HG03354 (cell line): ENCODE results near the gene AAR2.

ENCODE experiments used
- ATAC-seq: cut with Tn5 transposase; IDR thresholded peaks from one replicate; pipeline ENCODE4 v1.9.1; 2021; ENCODE audit warnings: mild to moderate bottlenecking; ENCODE audit not compliant: unreplicated experiment, poor library complexity, severe bottlenecking

The AAR2 gene

GRCh38 chr20:36235892-36236785, at the start of gene AAR2:
Gene AAR2 (plus strand): TSS chr20:36236478. CDS start chr20:36239869, 3,391 bp downstream.
- peak; percentile 88 for ATAC-seq

DNA sequence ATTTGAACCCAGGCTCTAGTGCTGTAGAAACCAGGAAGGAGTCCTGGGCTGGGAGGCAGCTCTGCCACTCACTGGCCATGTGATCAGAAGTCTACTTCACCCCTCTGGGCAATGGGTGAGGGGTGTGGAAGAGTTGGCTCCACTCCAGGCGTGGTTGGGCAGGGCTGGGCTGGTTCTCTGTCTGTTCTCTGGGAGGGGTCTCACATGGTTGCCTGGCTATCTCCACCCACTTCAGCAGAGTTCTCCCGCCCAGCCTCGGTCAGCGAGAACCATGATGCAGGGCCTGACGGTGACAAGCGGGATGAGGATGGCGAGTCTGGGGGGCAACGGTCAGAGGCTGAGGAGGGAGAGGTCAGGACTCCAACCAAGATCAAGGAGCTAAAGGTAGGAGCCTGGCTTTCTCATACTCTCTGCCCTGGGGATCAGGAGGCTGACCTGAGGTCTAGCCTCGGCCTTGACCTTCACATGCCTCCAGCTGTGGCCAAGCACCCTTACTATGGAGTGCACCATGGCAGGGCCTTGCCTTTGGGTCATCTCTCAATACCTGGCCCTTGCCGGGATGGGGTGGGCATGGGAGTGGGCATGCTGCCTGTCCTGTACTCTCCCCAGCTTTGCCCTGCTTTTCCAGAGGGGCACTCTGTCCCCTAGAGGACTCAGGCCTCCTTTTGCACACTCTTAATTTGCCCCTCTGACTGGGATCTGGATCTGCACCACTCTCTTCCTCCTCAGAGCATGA, 42.1 kb upstream of the AAR2 start:
- ATAC-seq, result no peak

DNA sequence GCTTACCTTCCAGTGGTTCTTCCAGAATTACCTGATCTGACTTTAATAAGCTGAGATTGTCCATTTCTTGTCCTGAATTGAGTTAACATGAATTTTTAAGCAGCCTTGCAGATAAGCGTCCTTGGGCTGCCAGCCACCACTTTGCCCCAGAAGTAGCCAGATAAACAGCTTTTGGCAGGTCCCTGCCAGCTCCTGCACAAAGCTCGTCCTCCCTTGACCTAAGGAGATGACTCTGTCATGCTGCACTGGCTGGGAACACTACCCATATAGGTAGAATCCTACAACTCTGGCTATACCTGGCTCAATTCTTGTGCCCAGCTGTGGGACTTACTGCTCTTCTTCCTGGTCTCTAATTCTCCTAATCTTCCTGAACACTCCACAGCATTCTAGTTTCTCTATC, 39.6 kb upstream of the AAR2 start:
- ATAC-seq, result no peak

GRCh38 chr20:36197271-36197670, 39.0 kb upstream of the AAR2 start:
- no peak for ATAC-seq

DNA sequence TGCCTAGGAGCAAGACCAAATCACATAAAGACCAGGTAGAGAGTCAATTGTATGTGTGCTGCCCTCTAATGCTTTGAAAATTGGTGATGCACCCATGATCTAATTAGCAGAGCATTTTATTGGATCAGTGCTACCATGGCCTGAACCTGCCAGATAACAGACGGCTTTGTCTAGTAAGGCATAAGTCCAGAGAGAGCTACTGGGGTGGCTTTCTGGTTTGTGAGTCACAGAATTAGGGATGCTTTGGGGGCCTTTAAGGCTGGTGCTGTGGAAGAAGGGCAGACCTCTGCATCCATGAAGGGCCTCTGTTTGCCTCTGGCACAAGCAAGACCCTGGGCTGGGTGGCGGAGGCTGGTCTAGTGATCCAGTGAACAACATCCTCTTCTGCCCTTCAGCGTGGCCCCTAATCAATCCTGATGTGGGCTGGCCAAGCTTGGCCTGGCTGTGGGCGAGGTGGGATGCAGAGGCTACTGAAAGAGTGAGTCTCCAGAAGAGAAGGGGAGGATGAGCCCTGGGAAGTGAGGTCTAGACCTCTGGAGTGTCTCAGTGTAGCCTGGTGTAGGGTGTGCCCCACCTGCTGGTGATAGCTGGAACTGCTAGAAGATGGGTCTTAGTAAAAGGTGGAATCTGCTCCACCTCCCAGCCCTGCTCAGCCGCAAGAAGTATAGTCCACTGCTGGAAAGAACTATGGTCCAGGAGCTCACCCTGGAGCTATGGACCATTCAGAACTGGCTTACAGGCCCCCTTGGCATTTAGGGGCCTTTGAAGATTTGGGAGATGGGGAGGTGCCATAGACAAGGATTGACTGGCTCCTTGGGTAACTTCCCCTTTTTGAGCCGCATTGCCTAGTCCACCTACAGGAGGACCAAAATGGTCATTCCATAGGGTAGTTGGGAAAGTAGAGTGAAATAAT, 36.7 kb upstream of the AAR2 start:
- ATAC-seq, result no peak

- ATAC-seq, result no peak
Measured at GRCh38 chr20:36200451-36200850, 35.8 kb upstream of the AAR2 start.

DNA sequence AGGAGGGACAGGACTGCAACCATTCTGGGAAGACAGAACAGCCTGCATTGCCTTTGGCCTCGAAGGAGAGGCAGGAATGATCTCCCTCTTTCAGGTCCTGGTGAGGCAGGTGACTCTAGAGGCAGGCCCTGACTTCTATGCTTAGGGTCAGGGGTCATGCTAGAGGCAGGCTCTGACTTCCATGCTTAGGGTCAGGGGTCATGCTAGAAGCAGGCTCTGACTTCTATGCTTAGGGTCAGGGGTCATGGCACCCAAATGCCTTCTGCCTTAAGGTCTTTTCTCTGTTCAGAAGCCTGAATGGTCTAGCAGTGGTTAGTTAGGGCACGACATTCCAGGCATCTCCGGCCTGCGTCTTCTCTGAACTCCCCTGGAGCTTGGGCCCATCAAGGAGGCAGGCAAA, 35.1 kb upstream of the AAR2 start:
- no peak for ATAC-seq

- ATAC-seq, result peak; percentile 48
Measured at GRCh38 chr20:36202891-36203338, 33.4 kb upstream of the AAR2 start.

- no peak for ATAC-seq
Measured at GRCh38 chr20:36203861-36204260, 32.4 kb upstream of the AAR2 start.

DNA sequence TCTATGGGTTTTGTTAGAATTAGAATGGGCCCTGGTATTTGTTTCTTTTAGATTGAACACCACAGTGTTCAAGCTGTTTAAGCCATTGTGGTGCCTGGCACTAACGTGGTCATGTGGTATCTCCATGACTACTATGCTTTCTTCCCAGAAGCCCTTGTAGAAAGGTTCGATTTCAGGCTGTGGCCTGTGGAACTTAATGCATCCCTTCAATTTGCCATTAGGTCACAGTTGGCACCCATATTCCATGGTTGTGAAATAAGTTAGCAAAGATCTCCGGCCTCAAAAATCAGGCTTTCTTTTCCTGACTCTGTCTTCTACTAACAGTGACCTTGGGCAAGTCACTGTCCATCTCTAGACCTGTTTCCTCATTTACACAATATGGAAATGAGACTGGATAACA, 31.3 kb upstream of the AAR2 start:
- no peak for ATAC-seq

GRCh38 chr20:36206068-36206467, 30.2 kb upstream of the AAR2 start:
- no peak for ATAC-seq

GRCh38 chr20:36206641-36207040, 29.6 kb upstream of the AAR2 start:
- no peak for ATAC-seq

GRCh38 chr20:36207602-36208001, 28.7 kb upstream of the AAR2 start:
- ATAC-seq, result no peak

GRCh38 chr20:36208257-36208656, 28.0 kb upstream of the AAR2 start:
- ATAC-seq, result no peak

DNA sequence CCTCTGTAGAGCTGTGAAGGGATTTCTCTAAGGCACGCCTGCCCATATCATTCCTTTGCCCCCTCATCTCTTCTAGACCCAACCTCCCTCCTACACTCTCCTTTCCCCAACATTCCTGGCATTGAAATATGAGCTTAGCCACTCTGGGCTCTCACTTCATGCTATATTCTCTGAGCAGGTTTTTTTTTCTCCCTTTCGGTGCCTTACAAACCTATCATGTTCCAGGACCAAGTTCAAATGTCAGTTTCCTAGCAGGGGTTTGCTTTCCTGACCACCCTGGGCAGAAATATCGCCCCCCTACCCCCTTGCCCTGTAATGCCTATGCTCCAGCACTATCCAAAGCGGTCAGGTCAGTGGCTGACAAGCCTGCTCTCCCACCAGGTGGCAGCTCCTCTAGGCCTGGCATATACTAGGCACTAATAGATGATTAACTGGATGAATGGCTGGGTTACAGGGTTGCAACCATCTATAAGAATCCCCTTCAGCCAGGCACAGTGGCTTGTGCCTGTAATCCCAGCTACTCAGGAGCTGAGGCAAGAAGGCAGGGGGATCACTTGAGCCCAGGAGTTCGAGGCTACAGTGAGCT, 25.7 kb upstream of the AAR2 start:
- no peak for ATAC-seq

- ATAC-seq, result no peak
Measured at GRCh38 chr20:36213362-36213761, 22.9 kb upstream of the AAR2 start.

GRCh38 chr20:36214684-36215256, 21.5 kb upstream of the AAR2 start:
- ATAC-seq, result no peak

DNA sequence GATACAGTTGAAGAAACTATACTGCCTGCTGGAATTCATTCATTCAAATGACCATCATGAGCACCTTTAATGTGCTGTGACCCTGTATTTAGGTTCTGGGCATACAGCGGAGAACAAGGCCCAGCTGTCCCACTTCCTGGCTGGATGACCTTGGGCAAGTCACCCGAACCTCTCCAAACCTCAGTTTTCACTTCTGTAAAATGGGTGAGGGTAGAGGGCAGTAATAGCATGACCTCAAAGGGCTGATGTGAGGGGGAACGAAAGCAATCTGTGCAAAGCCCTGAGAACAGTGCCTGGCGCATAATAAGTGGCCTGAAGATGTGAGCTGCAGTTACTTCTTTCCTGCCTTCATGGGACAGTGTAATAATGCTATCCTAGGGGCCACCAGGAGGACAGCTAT, 20.5 kb upstream of the AAR2 start:
- no peak for ATAC-seq

- no peak for ATAC-seq
Measured at GRCh38 chr20:36216314-36217025, 19.8 kb upstream of the AAR2 start.
